Mesendoderm (in vitro differentiated cells): Measurements from ENCODE around the gene CD27.

ENCODE experiments used
- DNase-seq: peaks from one replicate; pipeline ENCODE4 v3.0.0; 2013
- H2AK5ac ChIP-seq: 2 replicates; pipeline ENCODE4 v1.6.1; 2013; ENCODE audit warnings: low read length, inconsistent platforms
- H2BK120ac ChIP-seq: 2 replicates; pipeline ENCODE4 v1.6.1; 2013; ENCODE audit warnings: low read depth, mild to moderate bottlenecking, low read length, moderate library complexity, mixed read lengths
- H2BK15ac ChIP-seq: replicated peaks from 2 replicates; pipeline ENCODE4 v1.6.1; 2013; ENCODE audit warnings: low read depth, mild to moderate bottlenecking, moderate library complexity
- H2BK5ac ChIP-seq: 2 replicates; pipeline ENCODE4 v1.6.1; 2013; ENCODE audit warnings: low read length, inconsistent platforms
- H3K18ac ChIP-seq: 2 replicates; pipeline ENCODE4 v1.6.1; 2013; ENCODE audit warnings: mild to moderate bottlenecking, low read length, mixed read lengths
- H3K23ac ChIP-seq: one replicate; pipeline ENCODE4 v1.6.1; 2013; ENCODE audit warnings: low read length
- H3K27ac ChIP-seq: 2 replicates; pipeline ENCODE4 v1.5.1; 2013; ENCODE audit warnings: low read depth, mild to moderate bottlenecking, inconsistent platforms, low read length, moderate library complexity
- H3K27me3 ChIP-seq: 2 replicates; pipeline ENCODE4 v1.6.1; 2013; ENCODE audit warnings: low read length, control low read depth, mild to moderate bottlenecking, inconsistent platforms; ENCODE audit not compliant: insufficient read depth, poor library complexity
- H3K36me3 ChIP-seq: 2 replicates; pipeline ENCODE4 v1.6.1; 2013; ENCODE audit warnings: low read length, inconsistent platforms; ENCODE audit not compliant: control insufficient read depth, insufficient read depth
- H3K4ac ChIP-seq: one replicate; pipeline ENCODE4 v1.6.1; 2013; ENCODE audit warnings: low read depth, mild to moderate bottlenecking, low read length, moderate library complexity
- H3K4me1 ChIP-seq: 2 replicates; pipeline ENCODE4 v1.6.1; 2013; ENCODE audit warnings: low read depth, low read length, inconsistent platforms; ENCODE audit not compliant: control insufficient read depth
- H3K4me2 ChIP-seq: 2 replicates; pipeline ENCODE4 v1.6.1; 2013; ENCODE audit warnings: low read length
- H3K4me3 ChIP-seq: 2 replicates; pipeline ENCODE4 v1.5.1; 2013; ENCODE audit warnings: mild to moderate bottlenecking, low read length
- H3K56ac ChIP-seq: one replicate; pipeline ENCODE4 v1.6.1; 2013; ENCODE audit warnings: low read length
- H3K79me1 ChIP-seq: 2 replicates; pipeline ENCODE4 v1.6.1; 2013; ENCODE audit warnings: low read length, inconsistent platforms
- H3K79me2 ChIP-seq: 2 replicates; pipeline ENCODE4 v1.6.1; 2013; ENCODE audit warnings: mild to moderate bottlenecking, low read length; ENCODE audit not compliant: control insufficient read depth, insufficient read depth
- H3K9ac ChIP-seq: 2 replicates; pipeline ENCODE4 v1.6.1; 2013; ENCODE audit warnings: low read length, inconsistent platforms
- H4K5ac ChIP-seq: one replicate; pipeline ENCODE4 v1.6.1; 2013; ENCODE audit warnings: low read length
- H4K8ac ChIP-seq: one replicate; pipeline ENCODE4 v1.6.1; 2013; ENCODE audit warnings: low read depth, mild to moderate bottlenecking, control low read depth, low read length, moderate library complexity
- WGBS: extraction: QIAGEN DNeasy Blood & Tissue Kit; methylation state at CpG from one replicate; pipeline ENCODE4 v1.1.7; 2013; ENCODE audit warnings: low lambda C conversion rate, missing lambda C conversion rate; ENCODE audit not compliant: insufficient coverage; ENCODE audit errors: extremely low coverage; 5-methylcytosine and 5-hydroxymethylcytosine counted together

The CD27 gene

GRCh38 chr12:6428326-6428725, 16.4 kb upstream of the CD27 start:
- Histone ChIP-seq H3K36me3 (no peaks in the 10 kb centered on the region), H3K9ac (no peak overlapping the region), H3K4me3 (no peak overlapping the region), H3K27ac (no peak overlapping the region), H4K5ac (no peak overlapping the region), H3K79me2 (no peaks in the 10 kb centered on the region), H3K27me3 (no peaks in the 10 kb centered on the region), H3K56ac (no peak overlapping the region), H4K8ac (no peak overlapping the region), H3K23ac (no peak overlapping the region), H3K4me2 (no peak overlapping the region), H2BK120ac (no peak overlapping the region), H2AK5ac (no peak overlapping the region), H2BK15ac (no peak overlapping the region), H3K4me1 (no peaks in the 10 kb centered on the region), H2BK5ac (no peak overlapping the region), H3K4ac (no peak overlapping the region), H3K18ac (no peak overlapping the region), H3K79me1 (no peaks in the 10 kb centered on the region)
- WGBS, result no CpG with 5 or more reads among the region's 3 CpGs
- no peak for DNase-seq

GRCh38 chr12:6430124-6430989, 14.4 kb upstream of the CD27 start:
- Histone ChIP-seq H3K79me2 (no peaks in the 10 kb centered on the region), H3K79me1 (no peaks in the 10 kb centered on the region), H2BK15ac (no peak overlapping the region), H3K18ac (no peak overlapping the region), H2BK120ac (no peak overlapping the region), H3K27me3 (no peaks in the 10 kb centered on the region), H4K5ac (no peak overlapping the region), H2AK5ac (no peak overlapping the region), H3K23ac (no peak overlapping the region), H3K36me3 (no peaks in the 10 kb centered on the region), H3K56ac (peak overlapping the region; percentile 27), H3K27ac (no peak overlapping the region), H3K4me1 (no peaks in the 10 kb centered on the region), H4K8ac (no peak overlapping the region), H3K9ac (no peak overlapping the region), H3K4me2 (no peak overlapping the region), H2BK5ac (no peak overlapping the region), H3K4me3 (no peak overlapping the region), H3K4ac (no peak overlapping the region)
- WGBS, result no CpG with 5 or more reads among the region's 19 CpGs
- no peak for DNase-seq

DNA sequence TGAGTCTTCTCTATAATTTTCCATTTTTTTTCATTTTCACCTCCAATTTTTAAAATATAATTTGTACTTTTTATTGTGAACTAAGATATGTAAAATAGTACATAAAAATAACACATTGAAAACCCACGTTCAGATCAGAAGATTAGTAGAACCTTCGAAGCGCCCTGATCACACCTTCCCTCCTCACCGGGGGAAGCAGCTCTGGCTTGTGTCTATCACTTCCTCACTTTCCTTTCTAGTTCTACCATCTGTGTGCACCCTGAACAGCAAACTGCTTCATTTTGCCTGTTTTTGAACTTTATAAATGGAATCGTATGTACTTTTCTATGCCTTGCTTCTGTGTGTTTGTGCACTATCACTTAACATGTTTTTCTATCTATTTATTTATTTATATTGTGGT, 11.8 kb upstream of the CD27 start:
- no peak overlapping the region for H3K18ac ChIP-seq

GRCh38 chr12:6434205-6435140, 10.3 kb upstream of the CD27 start:
- H3K18ac ChIP-seq, result no peak overlapping the region
- WGBS, result no CpG with 5 or more reads among the region's 17 CpGs
- DNase-seq, result no peak
- H3K79me1 ChIP-seq, result no peaks in the 10 kb centered on the region
- H3K27ac ChIP-seq, result no peak overlapping the region
- no peak overlapping the region for H2BK120ac ChIP-seq
- no peaks in the 10 kb centered on the region for H3K27me3 ChIP-seq
- no peak overlapping the region for H3K4me2 ChIP-seq
- H2AK5ac ChIP-seq, result no peak overlapping the region
- no peak overlapping the region for H2BK5ac ChIP-seq
- H3K9ac ChIP-seq, result no peak overlapping the region
- H2BK15ac ChIP-seq, result no peak overlapping the region
- no peaks in the 10 kb centered on the region for H3K4me1 ChIP-seq
- no peak overlapping the region for H3K4me3 ChIP-seq
- H3K4ac ChIP-seq, result peak overlapping the region; percentile 60
- no peak overlapping the region for H4K8ac ChIP-seq
- no peak overlapping the region for H3K56ac ChIP-seq
- H3K79me2 ChIP-seq, result no peaks in the 10 kb centered on the region
- no peak overlapping the region for H4K5ac ChIP-seq
- no peak overlapping the region for H3K23ac ChIP-seq
- H3K36me3 ChIP-seq, result no peaks in the 10 kb centered on the region

More for the DNA sequence above, 11.8 kb upstream of the CD27 start:
- H3K9ac ChIP-seq, result no peak overlapping the region
- no peak overlapping the region for H2BK15ac ChIP-seq
- no peak overlapping the region for H2AK5ac ChIP-seq
- H3K56ac ChIP-seq, result no peak overlapping the region
- no peaks in the 10 kb centered on the region for H3K36me3 ChIP-seq
- no peaks in the 10 kb centered on the region for H3K4me1 ChIP-seq
- no peak for DNase-seq
- no peak overlapping the region for H3K23ac ChIP-seq
- no peak overlapping the region for H2BK5ac ChIP-seq
- WGBS, result no CpG with 5 or more reads among the region's 5 CpGs
- H4K8ac ChIP-seq, result no peak overlapping the region
- no peaks in the 10 kb centered on the region for H3K27me3 ChIP-seq
- H2BK120ac ChIP-seq, result no peak overlapping the region
- no peaks in the 10 kb centered on the region for H3K79me2 ChIP-seq
- no peak overlapping the region for H3K4me3 ChIP-seq
- no peak overlapping the region for H4K5ac ChIP-seq
- H3K79me1 ChIP-seq, result no peaks in the 10 kb centered on the region
- H3K4ac ChIP-seq, result no peak overlapping the region
- H3K4me2 ChIP-seq, result no peak overlapping the region
- H3K27ac ChIP-seq, result no peak overlapping the region

DNA sequence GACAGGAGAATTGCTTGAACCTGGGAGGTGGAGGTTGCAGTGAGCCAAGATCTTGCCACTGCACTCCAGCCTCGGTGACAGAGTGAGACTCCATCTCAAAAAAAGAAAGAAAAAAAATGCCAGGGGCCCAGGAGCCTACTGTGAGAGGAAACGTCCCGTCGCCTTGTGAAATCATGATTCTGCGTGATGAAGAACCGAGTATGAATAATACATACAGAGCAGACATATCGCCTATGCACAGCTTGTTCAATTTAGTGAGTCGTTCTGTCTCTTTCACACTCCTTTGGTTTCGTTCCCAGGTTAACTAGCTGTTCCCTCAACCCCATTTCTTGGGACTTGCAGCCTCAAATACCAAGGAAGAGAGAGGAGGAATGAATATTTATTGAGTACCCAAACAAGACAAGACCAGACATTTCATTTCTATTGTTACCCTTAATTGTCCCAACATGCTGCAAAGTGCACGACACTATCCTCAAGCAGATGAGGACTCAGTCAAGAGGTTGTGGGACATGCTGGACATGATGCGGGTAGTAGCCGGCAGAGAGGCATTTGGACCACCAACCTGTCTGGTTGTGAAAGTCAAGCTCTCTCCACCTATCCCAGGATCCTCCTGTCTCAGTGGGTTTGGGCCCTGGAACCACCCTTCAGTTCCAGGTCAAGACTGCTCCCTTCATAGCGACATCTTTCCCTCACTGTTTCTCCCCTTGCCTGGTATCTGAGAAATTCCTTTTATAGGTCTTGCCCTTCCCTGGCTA, 8.6 kb upstream of the CD27 start:
- Histone ChIP-seq H3K79me2 (no peaks in the 10 kb centered on the region), H3K27ac (no peak overlapping the region), H3K4me2 (no peak overlapping the region), H2BK120ac (no peak overlapping the region), H2BK15ac (no peak overlapping the region), H3K4ac (no peak overlapping the region), H3K18ac (no peak overlapping the region), H3K23ac (no peak overlapping the region), H4K8ac (no peak overlapping the region), H3K9ac (no peak overlapping the region), H3K4me1 (no peaks in the 10 kb centered on the region), H2AK5ac (no peak overlapping the region), H3K36me3 (no peaks in the 10 kb centered on the region), H2BK5ac (no peak overlapping the region), H3K79me1 (no peaks in the 10 kb centered on the region), H3K56ac (no peak overlapping the region), H4K5ac (no peak overlapping the region), H3K27me3 (no peaks in the 10 kb centered on the region), H3K4me3 (no peak overlapping the region)
- no CpG with 5 or more reads among the region's 13 CpGs for WGBS
- DNase-seq, result no peak
